Transverse colon (tissue), 4 donors: Measurements from ENCODE around the gene TMEM164. TPM values are rescaled to one million over a fixed set of nuclear protein-coding genes. Genes with fewer than 3 reads are reported as not detected.

ENCODE experiments used
- DNase-seq: peaks from one replicate; pipeline ENCODE4 v3.0.0-alpha.2; 2019
- H3K27ac ChIP-seq, 4 donors: fragments of 200-600 bp; sonication (generic); 2 replicates each; pipeline ENCODE4 v1.5.1; 2016 to 2018; ENCODE audit warnings: inconsistent platforms in 4 of 4
- H3K27me3 ChIP-seq: fragments of 200-600 bp; sonication (generic); 2 replicates; pipeline ENCODE4 v1.5.1; 2017; ENCODE audit warnings: inconsistent platforms
- H3K36me3 ChIP-seq, 4 donors: fragments of 200-600 bp; sonication (generic); 2 replicates each; pipeline ENCODE4 v1.5.1; 2017 to 2019; ENCODE audit warnings: inconsistent platforms in 4 of 4
- H3K4me1 ChIP-seq, 4 donors: fragments of 200-600 bp; sonication (generic); 2 replicates each; pipeline ENCODE4 v1.5.1; 2017 to 2020; ENCODE audit warnings: inconsistent platforms in 4 of 4
- H3K4me3 ChIP-seq, 4 donors: fragments of 200-600 bp; sonication (generic); 1 replicate in 1 of 4; 2 replicates in 3 of 4; pipeline versions ENCODE4 v1.5.1 to v1.6.1; 2017 to 2019; ENCODE audit warnings: inconsistent platforms in 4 of 4
- H3K9me3 ChIP-seq, 2 donors: fragments of 200-600 bp; sonication (generic); 2 replicates each; pipeline ENCODE4 v1.5.1; 2017 to 2019; ENCODE audit warnings: inconsistent platforms in 2 of 2
- CTCF ChIP-seq, 5 experiments: fragments of 200-600 bp in 3 of 5; fragments of 450-650 bp in 2 of 5; sonication (generic) in 3 of 5; IDR thresholded peaks; 1 replicate in 2 of 5; 2 replicates in 3 of 5; pipeline ENCODE4 v1.5.1; 2016 to 2017; ENCODE audit warnings: antibody characterized with exemption in 5 of 5, inconsistent platforms in 3 of 5, mild to moderate bottlenecking in 2 of 5, moderate library complexity in 1 of 5
- EP300 ChIP-seq: sonication (generic); formaldehyde crosslinking; IDR thresholded peaks from one replicate; pipeline ENCODE4 v1.6.1; 2017; ENCODE audit warnings: antibody characterized with exemption, low read depth
- POLR2A ChIP-seq: fragments of 450-650 bp; IDR thresholded peaks from one replicate; pipeline ENCODE4 v1.6.1; 2016; ENCODE audit warnings: antibody characterized with exemption, mild to moderate bottlenecking, moderate library complexity
- POLR2AphosphoS5 ChIP-seq, 3 donors: sonication (generic); formaldehyde crosslinking; IDR thresholded peaks; one replicate each; pipeline ENCODE4 v1.6.1; 2016; ENCODE audit warnings: antibody characterized with exemption in 3 of 3
- WGBS, 2 donors: methylation state at CpG; one replicate each; pipeline ENCODE4 v1.1.5; 2018; ENCODE audit warnings: low coverage in 1 of 2; 5-methylcytosine and 5-hydroxymethylcytosine counted together
- in situ Hi-C, 4 donors: fragments of 200-750 bp; cut with MboI; loops; one replicate each; pipeline versions ENCODE4 v1.15.0 to v1.15.1; 2017; ENCODE audit warnings: low sequenced_read_pairs in 3 of 4, low pct_ligation_motif_present in 1 of 4, low pct_unique_long_range_greater_than_20kb in 1 of 4
- intact Hi-C: fragments of 100-400 bp; cut with DNase I; formaldehyde crosslinking; loops from one replicate; pipeline ENCODE4 v1.15.1; 2023; ENCODE audit warnings: low total_unique reads
- total RNA-seq, 4 donors: library from RNA; depleted of rRNA; stranded (reverse); fragments of >200 nt; gene quantifications; one replicate each; pipeline ENCODE4 v1.1.0, GENCODE V29; 2016

TMEM164 gene
- total RNA-seq, 4 donors from 2014 or later: 19.5 to 112 (median 91.3) TPM

- no peak overlapping the region for H3K27ac ChIP-seq
- in situ Hi-C loops: no loop called here
- H3K27me3 ChIP-seq: no peaks in the 10 kb centered on the region
- no peaks in the 10 kb centered on the region for H3K9me3 ChIP-seq
- H3K36me3 ChIP-seq: no peaks in the 10 kb centered on the region
- no peak overlapping the region for H3K4me3 ChIP-seq
- intact Hi-C loops: no loop called here
- WGBS, 2 donors: 85% methylated on average over 2 of the region's 2 CpGs; no CpG with 5 or more reads in 1 of the 2 donors
- TF ChIP-seq POLR2A (no peak), EP300 (no peak), POLR2AphosphoS5 (IDR thresholded peaks at IDR 0.05) (no peak), CTCF (IDR thresholded peaks at IDR 0.05) (no peak)
- DNase-seq: no peak
- no peaks in the 10 kb centered on the region for H3K4me1 ChIP-seq
These were observed 116.6 kb downstream of the TMEM164 start for GRCh38 chrX:110119480-110119879.

- in situ Hi-C loops: no loop called here
These were observed 117.1 kb downstream of the TMEM164 start for GRCh38 chrX:110120025-110120424.

GRCh38 chrX:110123331-110123782 lies 120.4 kb downstream of the TMEM164 start:
- Histone ChIP-seq H3K4me1 (no peaks in the 10 kb centered on the region), H3K27me3 (no peaks in the 10 kb centered on the region), H3K9me3 (no peaks in the 10 kb centered on the region), H3K4me3 (no peak overlapping the region), H3K27ac (no peak overlapping the region), H3K36me3 (no peaks in the 10 kb centered on the region)
- in situ Hi-C loops: no loop called here
- peak in 1 of 3 donors; percentile 7 for TF ChIP-seq POLR2AphosphoS5 (IDR thresholded peaks at IDR 0.05)
- no peak for TF ChIP-seq POLR2A
- no peak for TF ChIP-seq EP300
- TF ChIP-seq CTCF (IDR thresholded peaks at IDR 0.05): peak in 1 of 5 experiments; percentile 22
- intact Hi-C loops: no loop called here
- DNase-seq: no peak
- 63% methylated on average over 3 of the region's 3 CpGs; no CpG with 5 or more reads in 1 of the 2 donors for WGBS, 2 donors

More at GRCh38 chrX:110120025-110120424, 117.1 kb downstream of the TMEM164 start:
- H3K27ac ChIP-seq: peak overlapping the region in 1 of 4 donors; percentile 12
- H3K27me3 ChIP-seq: no peaks in the 10 kb centered on the region
- whole genome bisulfite sequencing, 2 donors: 38% methylated on average over 2 of the region's 2 CpGs; no CpG with 5 or more reads in 1 of the 2 donors
- H3K4me1 ChIP-seq: no peaks in the 10 kb centered on the region
- intact Hi-C loops: no loop called here
- H3K9me3 ChIP-seq: no peaks in the 10 kb centered on the region
- H3K4me3 ChIP-seq: no peak overlapping the region
- TF ChIP-seq EP300 (no peak), POLR2AphosphoS5 (IDR thresholded peaks at IDR 0.05) (no peak), CTCF (IDR thresholded peaks at IDR 0.05) (no peak), POLR2A (no peak)
- no peak for DNase-seq
- no peaks in the 10 kb centered on the region for H3K36me3 ChIP-seq

GRCh38 chrX:110125446-110126162 lies 122.7 kb downstream of the TMEM164 start:
- in situ Hi-C loops (loop anchor here in 3 of 4 donors (25.0 kb wide), 2 partner anchors 213 to 638 kb away; partner anchors contain the start of gene GUCY2F (in 1 of the 3)), intact Hi-C loops (no loop called here)
- Histone ChIP-seq H3K9me3 (no peaks in the 10 kb centered on the region), H3K4me1 (no peaks in the 10 kb centered on the region), H3K27ac (no peak overlapping the region), H3K36me3 (no peaks in the 10 kb centered on the region), H3K27me3 (no peaks in the 10 kb centered on the region), H3K4me3 (no peak overlapping the region)
- no peak for TF ChIP-seq CTCF (IDR thresholded peaks at IDR 0.05)
- no peak for TF ChIP-seq POLR2A
- TF ChIP-seq POLR2AphosphoS5 (IDR thresholded peaks at IDR 0.05): no peak
- TF ChIP-seq EP300: no peak
- 64 to 80% methylated on average over 1 to 9 of the region's 9 CpGs for WGBS, 2 donors
- no peak for DNase-seq
